ENCODE data around the gene PPOX.

PPOX gene

GRCh38 chr1:161173711-161174110 is 7.5 kb downstream of the PPOX start:
- no peak for DNase-seq (ENCODE audit: low read depth)
- no peak overlapping the region for H3K4me3 ChIP-seq (ENCODE audit: low read depth, low read length)
- TF ChIP-seq MYC (IDR thresholded peaks at IDR 0.05; ENCODE audit: low read depth, low read length) (no peak), POLR2A (IDR thresholded peaks at IDR 0.05; ENCODE audit: extremely low read depth, insufficient read length) (no peak)
- TF ChIP-seq, protein P1, sequence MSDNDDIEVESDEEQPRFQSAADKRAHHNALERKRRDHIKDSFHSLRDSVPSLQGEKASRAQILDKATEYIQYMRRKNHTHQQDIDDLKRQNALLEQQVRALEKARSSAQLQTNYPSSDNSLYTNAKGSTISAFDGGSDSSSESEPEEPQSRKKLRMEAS (IDR thresholded peaks at IDR 0.05; ENCODE audit: low read depth, low read length) = no peak
- TF ChIP-seq, protein P2, sequence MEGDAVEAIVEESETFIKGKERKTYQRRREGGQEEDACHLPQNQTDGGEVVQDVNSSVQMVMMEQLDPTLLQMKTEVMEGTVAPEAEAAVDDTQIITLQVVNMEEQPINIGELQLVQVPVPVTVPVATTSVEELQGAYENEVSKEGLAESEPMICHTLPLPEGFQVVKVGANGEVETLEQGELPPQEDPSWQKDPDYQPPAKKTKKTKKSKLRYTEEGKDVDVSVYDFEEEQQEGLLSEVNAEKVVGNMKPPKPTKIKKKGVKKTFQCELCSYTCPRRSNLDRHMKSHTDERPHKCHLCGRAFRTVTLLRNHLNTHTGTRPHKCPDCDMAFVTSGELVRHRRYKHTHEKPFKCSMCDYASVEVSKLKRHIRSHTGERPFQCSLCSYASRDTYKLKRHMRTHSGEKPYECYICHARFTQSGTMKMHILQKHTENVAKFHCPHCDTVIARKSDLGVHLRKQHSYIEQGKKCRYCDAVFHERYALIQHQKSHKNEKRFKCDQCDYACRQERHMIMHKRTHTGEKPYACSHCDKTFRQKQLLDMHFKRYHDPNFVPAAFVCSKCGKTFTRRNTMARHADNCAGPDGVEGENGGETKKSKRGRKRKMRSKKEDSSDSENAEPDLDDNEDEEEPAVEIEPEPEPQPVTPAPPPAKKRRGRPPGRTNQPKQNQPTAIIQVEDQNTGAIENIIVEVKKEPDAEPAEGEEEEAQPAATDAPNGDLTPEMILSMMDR (IDR thresholded peaks at IDR 0.05; ENCODE audit: low read depth, low read length) = no peak

DNA sequence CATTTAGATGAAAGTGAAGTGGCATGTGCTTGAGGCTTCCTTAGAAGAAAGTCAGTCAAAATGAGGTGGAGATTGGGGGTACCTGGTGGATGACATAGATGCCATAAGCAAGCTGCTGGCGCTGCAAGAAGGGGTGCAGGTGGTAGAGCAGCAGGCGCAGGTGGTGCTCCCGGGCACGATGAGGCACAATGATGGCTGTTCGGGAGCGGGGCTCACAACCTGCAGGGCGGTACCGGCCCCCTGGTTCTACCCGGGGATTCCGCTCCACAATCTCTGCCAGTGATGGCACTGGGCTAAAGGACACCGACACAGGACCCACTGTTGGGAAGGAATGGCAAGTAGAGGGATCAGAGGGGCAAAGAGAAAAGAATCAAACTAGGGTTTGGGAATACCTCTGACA is 8.7 kb downstream of the PPOX start:
- no peak overlapping the region for H3K4me3 ChIP-seq (ENCODE audit: low read depth, low read length)
- TF ChIP-seq POLR2A (IDR thresholded peaks at IDR 0.05; ENCODE audit: extremely low read depth, insufficient read length) (no peak), MYC (IDR thresholded peaks at IDR 0.05; ENCODE audit: low read depth, low read length) (no peak)
- TF ChIP-seq, protein P2 (IDR thresholded peaks at IDR 0.05; ENCODE audit: low read depth, low read length) = no peak
- TF ChIP-seq, protein P1 (IDR thresholded peaks at IDR 0.05; ENCODE audit: low read depth, low read length) = no peak
- no peak for DNase-seq (ENCODE audit: low read depth)

- TF ChIP-seq POLR2A (IDR thresholded peaks at IDR 0.05; ENCODE audit: extremely low read depth, insufficient read length) (no peak), MYC (IDR thresholded peaks at IDR 0.05; ENCODE audit: low read depth, low read length) (no peak)
- TF ChIP-seq, protein P1 (IDR thresholded peaks at IDR 0.05; ENCODE audit: low read depth, low read length) = no peak
- TF ChIP-seq, protein P2 (IDR thresholded peaks at IDR 0.05; ENCODE audit: low read depth, low read length) = no peak
- peak overlapping the region; percentile 2 for H3K4me3 ChIP-seq (ENCODE audit: low read depth, low read length)
- DNase-seq (ENCODE audit: low read depth) = no peak
Measured at GRCh38 chr1:161175771-161176453, 9.7 kb downstream of the PPOX start.

GRCh38 chr1:161176468-161177111 is 10.4 kb downstream of the PPOX start:
- peak overlapping the region; percentile 94 for H3K4me3 ChIP-seq (ENCODE audit: low read depth, low read length)
- TF ChIP-seq MYC (IDR thresholded peaks at IDR 0.05; ENCODE audit: low read depth, low read length) (no peak), POLR2A (IDR thresholded peaks at IDR 0.05; ENCODE audit: extremely low read depth, insufficient read length) (no peak)
- TF ChIP-seq, protein P2 (IDR thresholded peaks at IDR 0.05; ENCODE audit: low read depth, low read length) = no peak
- TF ChIP-seq, protein P1 (IDR thresholded peaks at IDR 0.05; ENCODE audit: low read depth, low read length) = no peak
- no peak for DNase-seq (ENCODE audit: low read depth)

DNA sequence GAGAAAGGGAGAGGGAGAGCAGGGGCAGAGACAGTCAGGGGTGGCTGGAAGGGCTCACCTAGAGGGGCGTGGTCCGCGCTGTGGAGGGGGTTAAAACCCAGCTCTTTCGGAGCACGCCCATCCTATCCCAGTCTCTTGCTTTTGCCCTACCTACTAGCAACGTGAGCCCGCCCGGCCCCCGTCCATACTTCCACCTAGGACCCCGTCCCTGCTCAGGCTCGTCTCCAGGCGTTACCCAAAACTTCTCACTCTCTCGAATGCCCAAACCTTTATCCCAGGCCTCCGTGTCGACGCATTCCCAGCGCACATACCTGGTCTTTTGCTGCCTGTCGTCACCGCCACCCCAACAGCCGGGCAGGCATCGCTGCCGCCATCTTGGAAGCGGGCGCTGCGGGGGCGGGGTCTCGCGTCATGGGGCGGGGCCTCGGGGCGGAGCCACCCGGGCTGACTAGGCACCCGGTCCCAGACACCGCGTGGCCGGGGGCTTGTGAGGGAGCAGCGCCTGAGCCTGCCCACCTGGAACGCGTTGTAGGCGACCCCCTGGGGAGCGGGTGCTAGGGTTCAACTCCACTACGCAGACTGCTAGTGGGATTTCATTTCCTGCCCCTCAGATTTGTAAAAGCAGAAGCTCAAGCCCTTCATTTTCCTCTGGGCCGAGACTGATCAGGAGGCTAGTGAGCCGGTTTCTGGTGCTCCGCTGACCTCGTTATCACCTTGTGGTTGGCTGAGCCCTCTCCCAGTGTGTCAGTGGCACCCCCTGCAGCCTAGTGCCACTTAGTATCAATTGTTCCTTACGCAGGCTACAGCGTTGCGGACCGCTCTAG is 11.1 kb downstream of the PPOX start, which contains the start of gene B4GALT3:
TSS of gene B4GALT3 (minus strand) at position 396 of the 824 bp plus-strand sequence. CDS start 1,447 bp downstream, outside the sequence.
- H3K4me3 ChIP-seq (ENCODE audit: low read depth, low read length) = peak within 1 kb of the TSS; percentile 94
- DNase-seq (ENCODE audit: low read depth) = peak; percentile 92
- TF ChIP-seq MYC (IDR thresholded peaks at IDR 0.05; ENCODE audit: low read depth, low read length) (peak; percentile 93), POLR2A (IDR thresholded peaks at IDR 0.05; ENCODE audit: extremely low read depth, insufficient read length) (peak; percentile 93)
- TF ChIP-seq, protein P2 (IDR thresholded peaks at IDR 0.05; ENCODE audit: low read depth, low read length) = peak; percentile 12
- TF ChIP-seq, protein P1 (IDR thresholded peaks at IDR 0.05; ENCODE audit: low read depth, low read length) = peak; percentile 82

All from NB4 (cell line).